WI38 (cell line): ENCODE results near the gene TMEM100.

ENCODE experiments used
- H3K4me3 ChIP-seq: 2 replicates; pipeline ENCODE4 v1.5.1; 2011; ENCODE audit warnings: low read depth, mild to moderate bottlenecking, control low read depth, low read length
- TF ChIP-seq, protein P1 (sequence below): IDR thresholded peaks from 2 replicates; pipeline ENCODE4 v1.5.1; 2012; ENCODE audit warnings: low read depth, mild to moderate bottlenecking, control low read depth, low read length

Gene TMEM100

DNA sequence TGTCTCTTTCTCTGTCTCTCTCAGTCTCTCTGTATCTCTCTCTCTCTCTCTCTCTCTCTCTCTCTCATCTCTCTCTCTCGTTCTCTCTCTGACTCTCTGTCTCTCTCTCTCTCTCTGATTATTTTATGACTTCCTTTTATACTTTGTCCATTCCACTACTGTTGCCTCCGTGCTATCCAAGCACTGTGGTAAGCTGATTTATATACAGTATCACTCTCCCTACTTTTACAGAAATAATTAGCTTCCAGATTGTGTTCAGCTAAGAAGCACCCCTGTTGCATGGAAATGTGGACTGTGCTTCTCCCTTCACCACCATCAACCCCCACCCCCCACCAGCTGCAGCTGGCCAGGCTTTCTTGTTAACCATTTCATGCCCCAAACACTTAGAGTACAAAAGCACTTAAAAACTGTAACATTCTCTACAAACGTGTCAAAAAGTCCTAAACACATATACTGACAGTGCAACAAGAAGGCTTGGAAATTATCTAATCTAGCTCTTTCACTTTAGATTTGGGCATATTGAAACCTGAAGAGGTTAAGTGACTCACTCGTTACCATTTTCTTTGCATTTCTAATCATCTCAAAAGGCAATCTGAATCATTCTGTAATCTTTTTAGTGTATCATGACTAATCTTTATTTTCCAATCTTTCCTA lies 11.6 kb upstream of the TMEM100 start:
- TF ChIP-seq, protein P1, sequence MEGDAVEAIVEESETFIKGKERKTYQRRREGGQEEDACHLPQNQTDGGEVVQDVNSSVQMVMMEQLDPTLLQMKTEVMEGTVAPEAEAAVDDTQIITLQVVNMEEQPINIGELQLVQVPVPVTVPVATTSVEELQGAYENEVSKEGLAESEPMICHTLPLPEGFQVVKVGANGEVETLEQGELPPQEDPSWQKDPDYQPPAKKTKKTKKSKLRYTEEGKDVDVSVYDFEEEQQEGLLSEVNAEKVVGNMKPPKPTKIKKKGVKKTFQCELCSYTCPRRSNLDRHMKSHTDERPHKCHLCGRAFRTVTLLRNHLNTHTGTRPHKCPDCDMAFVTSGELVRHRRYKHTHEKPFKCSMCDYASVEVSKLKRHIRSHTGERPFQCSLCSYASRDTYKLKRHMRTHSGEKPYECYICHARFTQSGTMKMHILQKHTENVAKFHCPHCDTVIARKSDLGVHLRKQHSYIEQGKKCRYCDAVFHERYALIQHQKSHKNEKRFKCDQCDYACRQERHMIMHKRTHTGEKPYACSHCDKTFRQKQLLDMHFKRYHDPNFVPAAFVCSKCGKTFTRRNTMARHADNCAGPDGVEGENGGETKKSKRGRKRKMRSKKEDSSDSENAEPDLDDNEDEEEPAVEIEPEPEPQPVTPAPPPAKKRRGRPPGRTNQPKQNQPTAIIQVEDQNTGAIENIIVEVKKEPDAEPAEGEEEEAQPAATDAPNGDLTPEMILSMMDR, result no peak
- no peak overlapping the region for H3K4me3 ChIP-seq

- TF ChIP-seq, protein P1, result no peak
- H3K4me3 ChIP-seq, result no peak overlapping the region
Measured at GRCh38 chr17:55731586-55732250, 9.1 kb upstream of the TMEM100 start.

- TF ChIP-seq, protein P1, result no peak
- no peak overlapping the region for H3K4me3 ChIP-seq
Measured at GRCh38 chr17:55730808-55731207, 8.1 kb upstream of the TMEM100 start.

DNA sequence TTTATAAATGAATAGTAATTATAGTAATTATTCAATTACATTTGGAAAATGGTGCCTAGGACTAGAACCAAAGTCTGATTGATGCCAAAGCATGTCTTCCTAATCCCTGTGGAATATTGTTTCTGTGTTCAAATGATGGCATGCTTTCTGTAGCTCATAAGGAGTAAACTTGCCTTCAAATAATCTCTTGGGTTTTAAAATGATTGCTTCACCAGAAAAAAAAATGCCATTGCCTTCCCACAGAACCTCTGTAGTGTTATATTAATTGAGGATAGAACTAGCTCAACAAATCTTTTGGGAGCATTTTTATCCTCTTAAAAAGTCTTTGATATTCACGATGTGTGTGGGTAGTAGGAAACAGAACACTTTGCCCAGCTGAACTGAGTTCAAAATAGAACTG lies 7.7 kb upstream of the TMEM100 start:
- no peak overlapping the region for H3K4me3 ChIP-seq
- TF ChIP-seq, protein P1, result no peak

GRCh38 chr17:55729484-55729883 lies 6.8 kb upstream of the TMEM100 start:
- TF ChIP-seq, protein P1, result no peak
- H3K4me3 ChIP-seq, result no peak overlapping the region

GRCh38 chr17:55728833-55729232 lies 6.2 kb upstream of the TMEM100 start:
- TF ChIP-seq, protein P1, result no peak
- H3K4me3 ChIP-seq, result no peak overlapping the region

DNA sequence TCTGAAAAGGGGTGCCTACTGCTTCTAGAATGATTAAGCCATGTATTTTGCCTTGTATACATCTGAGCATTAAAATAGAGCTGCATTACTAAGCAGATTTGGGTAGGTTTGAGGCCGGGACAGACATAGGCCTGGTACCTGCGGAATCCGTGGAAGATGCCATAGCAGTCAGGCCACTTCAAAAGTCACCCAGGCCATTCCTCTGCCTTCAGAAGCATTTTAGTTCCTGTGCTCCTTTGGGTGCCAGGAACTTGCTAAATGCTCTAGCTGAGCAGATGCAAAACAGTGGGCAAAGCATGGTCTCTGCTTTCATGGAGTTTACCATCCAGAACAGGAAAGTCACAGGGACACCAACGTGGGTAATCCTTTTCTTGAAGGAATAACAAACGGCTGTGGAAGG lies 5.7 kb upstream of the TMEM100 start:
- TF ChIP-seq, protein P1, result no peak
- H3K4me3 ChIP-seq, result no peak overlapping the region
